Mammary epithelial cell (primary cell): Measurements from ENCODE around the gene ANTXR1.

Source experiments
- EZH2 ChIP-seq: IDR thresholded peaks from 2 replicates; pipeline ENCODE4 v1.6.1; 2012; ENCODE audit warnings: low read length, inconsistent platforms, borderline replicate concordance
- TF ChIP-seq, protein P1 (sequence below), 2 donors: IDR thresholded peaks in 1 of 2; conservative IDR thresholded peaks in 1 of 2; 2 replicates each; pipeline ENCODE4 v1.5.1; 2011 to 2012; ENCODE audit warnings: inconsistent platforms in 2 of 2, low read length in 2 of 2, mild to moderate bottlenecking in 2 of 2, control low read depth in 1 of 2, low read depth in 1 of 2; ENCODE audit not compliant: insufficient read depth in 1 of 2; ENCODE audit errors: extremely low read depth in 1 of 2

- TF ChIP-seq, protein P1, sequence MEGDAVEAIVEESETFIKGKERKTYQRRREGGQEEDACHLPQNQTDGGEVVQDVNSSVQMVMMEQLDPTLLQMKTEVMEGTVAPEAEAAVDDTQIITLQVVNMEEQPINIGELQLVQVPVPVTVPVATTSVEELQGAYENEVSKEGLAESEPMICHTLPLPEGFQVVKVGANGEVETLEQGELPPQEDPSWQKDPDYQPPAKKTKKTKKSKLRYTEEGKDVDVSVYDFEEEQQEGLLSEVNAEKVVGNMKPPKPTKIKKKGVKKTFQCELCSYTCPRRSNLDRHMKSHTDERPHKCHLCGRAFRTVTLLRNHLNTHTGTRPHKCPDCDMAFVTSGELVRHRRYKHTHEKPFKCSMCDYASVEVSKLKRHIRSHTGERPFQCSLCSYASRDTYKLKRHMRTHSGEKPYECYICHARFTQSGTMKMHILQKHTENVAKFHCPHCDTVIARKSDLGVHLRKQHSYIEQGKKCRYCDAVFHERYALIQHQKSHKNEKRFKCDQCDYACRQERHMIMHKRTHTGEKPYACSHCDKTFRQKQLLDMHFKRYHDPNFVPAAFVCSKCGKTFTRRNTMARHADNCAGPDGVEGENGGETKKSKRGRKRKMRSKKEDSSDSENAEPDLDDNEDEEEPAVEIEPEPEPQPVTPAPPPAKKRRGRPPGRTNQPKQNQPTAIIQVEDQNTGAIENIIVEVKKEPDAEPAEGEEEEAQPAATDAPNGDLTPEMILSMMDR (conservative IDR thresholded peaks at IDR 0.05 in 1 of 2, IDR thresholded peaks at IDR 0.05 in 1 of 2; ENCODE audit: extremely low read depth in 1 of 2, insufficient read depth in 1 of 2, low read depth in 1 of 2, low read length in 2 of 2) = no peak
- no peak for TF ChIP-seq EZH2
Observed at GRCh38 chr2:69175790-69176715, 163.1 kb downstream of the ANTXR1 start.
